H1 (cell line): ENCODE measurements around the gene TMEM229B. TPM values are rescaled to one million over a fixed set of nuclear protein-coding genes. Genes with fewer than 3 reads are reported as not detected.

Experiments
- CHD2 ChIP-seq: IDR thresholded peaks from 2 replicates; pipeline ENCODE4 v1.6.1; 2012; ENCODE audit warnings: low read length, improper control_type of control experiment
- MAFK ChIP-seq: IDR thresholded peaks from 2 replicates; pipeline ENCODE4 v1.6.1; 2012; ENCODE audit warnings: low read depth, mild to moderate bottlenecking, improper control_type of control experiment, low read length
- POU5F1 ChIP-seq: IDR thresholded peaks from 2 replicates; pipeline ENCODE4 v1.6.1; 2011; ENCODE audit warnings: low read depth, mild to moderate bottlenecking, low read length, moderate library complexity
- RNF2 ChIP-seq: fragments of 200-900, 300-1000 bp; sonication (generic); IDR thresholded peaks from 2 replicates; pipeline ENCODE4 v1.7.1; 2016; ENCODE audit warnings: borderline replicate concordance, low read depth, mild to moderate bottlenecking, antibody characterized with exemption, low read length; ENCODE audit not compliant: poor library complexity, severe bottlenecking; ENCODE audit errors: missing control alignments
- SAP30 ChIP-seq: fragments of 300-600 bp; sonication (generic); IDR thresholded peaks from 2 replicates; pipeline ENCODE4 v1.7.1; 2012; ENCODE audit warnings: low read length, moderate library complexity, mild to moderate bottlenecking, inconsistent platforms; ENCODE audit not compliant: insufficient read depth, insufficient replicate concordance
- ZNF274 ChIP-seq: IDR thresholded peaks from 2 replicates; pipeline ENCODE4 v1.7.0; 2012; ENCODE audit warnings: low read length, borderline replicate concordance; ENCODE audit errors: extremely low read depth
- polyA plus RNA-seq, 7 experiments: library from polyadenylated mRNA; depleted of rRNA in 3 of 7; stranded (reverse) in 5 of 7; unstranded in 2 of 7; fragments of >200 nt in 5 of 7; fragments of 200-250 nt in 2 of 7; gene quantifications; 1 replicate in 5 of 7; 2 replicates in 1 of 7; 4 replicates in 1 of 7; pipeline versions ENCODE4 v1.2.1 to v1.2.3, GENCODE V29; 2011 to 2013; ENCODE audit warnings: missing spikeins in 2 of 7, mixed read lengths in 2 of 7
- total RNA-seq: library from RNA; stranded (reverse); fragmentation: NEBNext Ultra II Directional; extraction: Animal tissue kit (Norgen Biotek cat#: 25700); gene quantifications from 2 replicates; pipeline ENCODE4 v1.2.1, GENCODE V29; 2021
- TF ChIP-seq, protein P1 (sequence below): fragments of 300-600 bp; sonication (generic); IDR thresholded peaks from 2 replicates; pipeline ENCODE4 v1.7.1; 2012; ENCODE audit warnings: low read length, moderate library complexity, mild to moderate bottlenecking, inconsistent platforms; ENCODE audit not compliant: insufficient replicate concordance
- TF ChIP-seq, protein P2 (sequence below): IDR thresholded peaks from 2 replicates; pipeline ENCODE4 v1.6.1; 2011; ENCODE audit warnings: low read length, improper control_type of control experiment

TMEM229B gene
- total and polyA plus RNA-seq, 2 of the 8 experiments (the other 6 are each of a cell fraction or from before 2014, with no cell fraction given), result 0.73 to 0.85 TPM

DNA sequence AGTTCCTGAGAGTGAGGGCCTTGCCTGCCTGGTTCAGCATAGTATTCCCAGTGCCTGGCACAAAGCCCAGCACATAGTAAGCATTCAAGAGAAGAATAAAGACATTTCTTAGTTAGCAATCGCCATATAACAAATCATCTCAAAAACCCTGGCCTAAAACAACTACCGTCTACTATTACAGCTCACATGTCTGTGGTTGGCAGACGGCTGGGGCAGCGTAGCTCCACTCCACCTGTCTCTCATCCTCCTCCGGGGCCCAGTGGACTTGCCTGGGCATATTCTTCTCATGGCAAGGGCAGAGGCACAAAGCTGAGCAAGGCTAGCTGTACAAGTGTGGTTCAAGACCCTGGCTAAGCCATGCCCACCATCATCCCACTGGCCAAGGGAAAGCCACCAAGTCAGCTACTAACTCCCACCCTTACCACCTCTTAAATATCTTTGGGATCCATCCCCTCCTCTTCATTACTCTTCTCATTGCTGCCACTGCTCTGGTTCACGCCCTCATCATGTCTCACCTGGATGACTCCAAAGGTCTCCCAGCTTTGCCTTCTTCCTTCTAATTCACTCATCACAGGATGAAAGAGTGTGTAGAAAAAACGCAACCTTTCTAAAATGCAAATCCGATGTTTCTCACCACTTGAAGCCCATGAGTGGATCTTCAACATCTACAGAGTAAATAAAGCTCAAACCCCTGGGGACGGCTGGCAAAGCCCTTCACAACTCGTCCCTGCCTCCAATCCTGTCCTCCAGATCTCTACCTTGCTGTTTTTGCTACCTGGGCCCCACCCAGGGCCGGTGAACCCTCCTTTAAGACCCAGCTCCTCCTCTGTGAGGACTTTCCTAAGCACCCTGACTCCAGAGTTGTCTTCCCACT lies 10.4 kb downstream of the TMEM229B start (continued):
- TF ChIP-seq, protein P1, sequence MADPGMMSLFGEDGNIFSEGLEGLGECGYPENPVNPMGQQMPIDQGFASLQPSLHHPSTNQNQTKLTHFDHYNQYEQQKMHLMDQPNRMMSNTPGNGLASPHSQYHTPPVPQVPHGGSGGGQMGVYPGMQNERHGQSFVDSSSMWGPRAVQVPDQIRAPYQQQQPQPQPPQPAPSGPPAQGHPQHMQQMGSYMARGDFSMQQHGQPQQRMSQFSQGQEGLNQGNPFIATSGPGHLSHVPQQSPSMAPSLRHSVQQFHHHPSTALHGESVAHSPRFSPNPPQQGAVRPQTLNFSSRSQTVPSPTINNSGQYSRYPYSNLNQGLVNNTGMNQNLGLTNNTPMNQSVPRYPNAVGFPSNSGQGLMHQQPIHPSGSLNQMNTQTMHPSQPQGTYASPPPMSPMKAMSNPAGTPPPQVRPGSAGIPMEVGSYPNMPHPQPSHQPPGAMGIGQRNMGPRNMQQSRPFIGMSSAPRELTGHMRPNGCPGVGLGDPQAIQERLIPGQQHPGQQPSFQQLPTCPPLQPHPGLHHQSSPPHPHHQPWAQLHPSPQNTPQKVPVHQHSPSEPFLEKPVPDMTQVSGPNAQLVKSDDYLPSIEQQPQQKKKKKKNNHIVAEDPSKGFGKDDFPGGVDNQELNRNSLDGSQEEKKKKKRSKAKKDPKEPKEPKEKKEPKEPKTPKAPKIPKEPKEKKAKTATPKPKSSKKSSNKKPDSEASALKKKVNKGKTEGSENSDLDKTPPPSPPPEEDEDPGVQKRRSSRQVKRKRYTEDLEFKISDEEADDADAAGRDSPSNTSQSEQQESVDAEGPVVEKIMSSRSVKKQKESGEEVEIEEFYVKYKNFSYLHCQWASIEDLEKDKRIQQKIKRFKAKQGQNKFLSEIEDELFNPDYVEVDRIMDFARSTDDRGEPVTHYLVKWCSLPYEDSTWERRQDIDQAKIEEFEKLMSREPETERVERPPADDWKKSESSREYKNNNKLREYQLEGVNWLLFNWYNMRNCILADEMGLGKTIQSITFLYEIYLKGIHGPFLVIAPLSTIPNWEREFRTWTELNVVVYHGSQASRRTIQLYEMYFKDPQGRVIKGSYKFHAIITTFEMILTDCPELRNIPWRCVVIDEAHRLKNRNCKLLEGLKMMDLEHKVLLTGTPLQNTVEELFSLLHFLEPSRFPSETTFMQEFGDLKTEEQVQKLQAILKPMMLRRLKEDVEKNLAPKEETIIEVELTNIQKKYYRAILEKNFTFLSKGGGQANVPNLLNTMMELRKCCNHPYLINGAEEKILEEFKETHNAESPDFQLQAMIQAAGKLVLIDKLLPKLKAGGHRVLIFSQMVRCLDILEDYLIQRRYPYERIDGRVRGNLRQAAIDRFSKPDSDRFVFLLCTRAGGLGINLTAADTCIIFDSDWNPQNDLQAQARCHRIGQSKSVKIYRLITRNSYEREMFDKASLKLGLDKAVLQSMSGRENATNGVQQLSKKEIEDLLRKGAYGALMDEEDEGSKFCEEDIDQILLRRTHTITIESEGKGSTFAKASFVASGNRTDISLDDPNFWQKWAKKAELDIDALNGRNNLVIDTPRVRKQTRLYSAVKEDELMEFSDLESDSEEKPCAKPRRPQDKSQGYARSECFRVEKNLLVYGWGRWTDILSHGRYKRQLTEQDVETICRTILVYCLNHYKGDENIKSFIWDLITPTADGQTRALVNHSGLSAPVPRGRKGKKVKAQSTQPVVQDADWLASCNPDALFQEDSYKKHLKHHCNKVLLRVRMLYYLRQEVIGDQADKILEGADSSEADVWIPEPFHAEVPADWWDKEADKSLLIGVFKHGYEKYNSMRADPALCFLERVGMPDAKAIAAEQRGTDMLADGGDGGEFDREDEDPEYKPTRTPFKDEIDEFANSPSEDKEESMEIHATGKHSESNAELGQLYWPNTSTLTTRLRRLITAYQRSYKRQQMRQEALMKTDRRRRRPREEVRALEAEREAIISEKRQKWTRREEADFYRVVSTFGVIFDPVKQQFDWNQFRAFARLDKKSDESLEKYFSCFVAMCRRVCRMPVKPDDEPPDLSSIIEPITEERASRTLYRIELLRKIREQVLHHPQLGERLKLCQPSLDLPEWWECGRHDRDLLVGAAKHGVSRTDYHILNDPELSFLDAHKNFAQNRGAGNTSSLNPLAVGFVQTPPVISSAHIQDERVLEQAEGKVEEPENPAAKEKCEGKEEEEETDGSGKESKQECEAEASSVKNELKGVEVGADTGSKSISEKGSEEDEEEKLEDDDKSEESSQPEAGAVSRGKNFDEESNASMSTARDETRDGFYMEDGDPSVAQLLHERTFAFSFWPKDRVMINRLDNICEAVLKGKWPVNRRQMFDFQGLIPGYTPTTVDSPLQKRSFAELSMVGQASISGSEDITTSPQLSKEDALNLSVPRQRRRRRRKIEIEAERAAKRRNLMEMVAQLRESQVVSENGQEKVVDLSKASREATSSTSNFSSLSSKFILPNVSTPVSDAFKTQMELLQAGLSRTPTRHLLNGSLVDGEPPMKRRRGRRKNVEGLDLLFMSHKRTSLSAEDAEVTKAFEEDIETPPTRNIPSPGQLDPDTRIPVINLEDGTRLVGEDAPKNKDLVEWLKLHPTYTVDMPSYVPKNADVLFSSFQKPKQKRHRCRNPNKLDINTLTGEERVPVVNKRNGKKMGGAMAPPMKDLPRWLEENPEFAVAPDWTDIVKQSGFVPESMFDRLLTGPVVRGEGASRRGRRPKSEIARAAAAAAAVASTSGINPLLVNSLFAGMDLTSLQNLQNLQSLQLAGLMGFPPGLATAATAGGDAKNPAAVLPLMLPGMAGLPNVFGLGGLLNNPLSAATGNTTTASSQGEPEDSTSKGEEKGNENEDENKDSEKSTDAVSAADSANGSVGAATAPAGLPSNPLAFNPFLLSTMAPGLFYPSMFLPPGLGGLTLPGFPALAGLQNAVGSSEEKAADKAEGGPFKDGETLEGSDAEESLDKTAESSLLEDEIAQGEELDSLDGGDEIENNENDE, result no peak
- TF ChIP-seq CHD2 (no peak), ZNF274 (no peak), SAP30 (no peak), POU5F1 (no peak), RNF2 (no peak), MAFK (no peak)
- TF ChIP-seq, protein P2, sequence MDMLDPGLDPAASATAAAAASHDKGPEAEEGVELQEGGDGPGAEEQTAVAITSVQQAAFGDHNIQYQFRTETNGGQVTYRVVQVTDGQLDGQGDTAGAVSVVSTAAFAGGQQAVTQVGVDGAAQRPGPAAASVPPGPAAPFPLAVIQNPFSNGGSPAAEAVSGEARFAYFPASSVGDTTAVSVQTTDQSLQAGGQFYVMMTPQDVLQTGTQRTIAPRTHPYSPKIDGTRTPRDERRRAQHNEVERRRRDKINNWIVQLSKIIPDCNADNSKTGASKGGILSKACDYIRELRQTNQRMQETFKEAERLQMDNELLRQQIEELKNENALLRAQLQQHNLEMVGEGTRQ, result no peak
